ENCODE data around the gene ABAT.
"Not testable (repeated sequence)": the region's sequence is repeated elsewhere in the genome, so short reads cannot be mapped to it uniquely, and the experiment has no call there.

ABAT gene

GRCh38 chr16:8682551-8683259 is 8.3 kb downstream of the ABAT start:
- no peak for DNase-seq

GRCh38 chr16:8683640-8684039 is 9.2 kb downstream of the ABAT start:
- DNase-seq = no peak

- no peak for DNase-seq
These were observed 11.2 kb downstream of the ABAT start for GRCh38 chr16:8685617-8686016.

- no peak for DNase-seq
These were observed 11.7 kb downstream of the ABAT start for GRCh38 chr16:8686031-8686621.

- no peak for DNase-seq
These were observed 12.5 kb downstream of the ABAT start for GRCh38 chr16:8686879-8687278.

GRCh38 chr16:8689686-8690085 is 15.3 kb downstream of the ABAT start:
- DNase-seq = no peak

- DNase-seq = no peak
These were observed 17.3 kb downstream of the ABAT start for GRCh38 chr16:8691728-8692127.

GRCh38 chr16:8694795-8695728 is 20.6 kb downstream of the ABAT start:
- no peak for DNase-seq

GRCh38 chr16:8696880-8697279 is 22.5 kb downstream of the ABAT start:
- no peak for DNase-seq

GRCh38 chr16:8697965-8698364 is 23.5 kb downstream of the ABAT start:
- no peak for DNase-seq

GRCh38 chr16:8703693-8704092 is 29.3 kb downstream of the ABAT start:
- no peak for DNase-seq

GRCh38 chr16:8704098-8704497 is 29.7 kb downstream of the ABAT start:
- no peak for DNase-seq

- DNase-seq = not testable (repeated sequence)
These were observed 30.8 kb downstream of the ABAT start for GRCh38 chr16:8705100-8705822.

GRCh38 chr16:8708536-8708935 is 34.1 kb downstream of the ABAT start:
- no peak for DNase-seq

- peak; percentile 97 for DNase-seq
These were observed 38.4 kb downstream of the ABAT start for GRCh38 chr16:8712589-8713361.

- DNase-seq = peak; percentile 30
These were observed 39.3 kb downstream of the ABAT start for GRCh38 chr16:8713635-8714172.

GRCh38 chr16:8714174-8714573 is 39.8 kb downstream of the ABAT start:
- DNase-seq = peak; percentile 9

- DNase-seq = no peak
These were observed 40.4 kb downstream of the ABAT start for GRCh38 chr16:8714807-8715206.

- DNase-seq = no peak
These were observed 41.6 kb downstream of the ABAT start for GRCh38 chr16:8716052-8716451.

GRCh38 chr16:8716592-8716991 is 42.2 kb downstream of the ABAT start:
- DNase-seq = no peak

GRCh38 chr16:8717469-8717868 is 43.1 kb downstream of the ABAT start:
- no peak for DNase-seq

- DNase-seq = no peak
These were observed 43.5 kb downstream of the ABAT start for GRCh38 chr16:8717892-8718415.

All from NCI-H146 (cell line).